Stimulated activated CD8-positive, alpha-beta memory T cell treated with anti-CD3 and anti-CD28 coated beads, Interleukin-4, amount 100 ng/mL, for 24 hours (primary cell): Measurements from ENCODE around the gene TMEM63B.
"Not testable (repeated sequence)": the region's sequence is repeated elsewhere in the genome, so short reads cannot be mapped to it uniquely, and the experiment has no call there.

Experiments
- DNase-seq: peaks from one replicate; pipeline ENCODE4 v3.0.0-alpha.2; 2020; ENCODE audit warnings: low read depth

Gene TMEM63B

DNA sequence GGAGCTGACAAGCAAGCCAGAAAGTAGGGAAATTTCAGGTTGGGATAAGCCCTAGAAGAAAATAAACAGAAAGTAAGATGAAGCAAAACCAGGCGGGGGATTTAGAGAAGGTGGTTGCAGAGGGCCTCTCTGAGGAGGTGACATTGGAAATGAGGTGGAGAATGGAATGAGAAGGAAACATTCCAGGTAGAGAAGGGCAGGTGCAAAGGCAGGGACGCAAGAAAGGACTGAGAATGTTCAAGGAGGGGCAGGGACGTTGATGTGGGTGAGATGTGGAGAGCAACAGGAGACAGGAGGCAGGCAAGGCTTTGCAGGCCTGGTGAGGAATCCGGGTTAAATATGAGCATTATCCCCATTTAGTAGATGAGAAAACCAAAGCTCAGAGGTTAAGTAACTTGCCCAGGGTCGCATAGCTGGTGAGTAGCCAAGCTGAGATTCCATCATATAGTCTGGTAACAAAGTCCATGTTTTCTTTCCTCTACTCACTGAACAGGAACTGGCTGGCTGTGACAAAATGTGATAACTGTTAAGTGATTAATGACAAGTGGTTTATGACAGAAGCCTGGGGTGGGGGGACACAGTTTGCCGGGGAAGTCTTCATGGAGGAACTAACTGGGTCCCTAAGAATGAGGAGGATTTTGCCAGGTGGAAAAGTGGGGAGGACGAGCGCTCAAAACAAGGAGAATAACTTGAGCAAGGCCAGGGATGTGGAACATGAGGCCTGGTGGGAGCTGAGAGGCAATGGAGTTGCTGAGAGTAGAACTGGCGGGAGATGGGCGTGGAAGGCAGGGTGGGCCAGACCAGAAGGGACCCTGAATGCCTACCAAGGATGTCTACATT is 32.7 kb upstream of the TMEM63B start:
- DNase-seq: no peak

DNA sequence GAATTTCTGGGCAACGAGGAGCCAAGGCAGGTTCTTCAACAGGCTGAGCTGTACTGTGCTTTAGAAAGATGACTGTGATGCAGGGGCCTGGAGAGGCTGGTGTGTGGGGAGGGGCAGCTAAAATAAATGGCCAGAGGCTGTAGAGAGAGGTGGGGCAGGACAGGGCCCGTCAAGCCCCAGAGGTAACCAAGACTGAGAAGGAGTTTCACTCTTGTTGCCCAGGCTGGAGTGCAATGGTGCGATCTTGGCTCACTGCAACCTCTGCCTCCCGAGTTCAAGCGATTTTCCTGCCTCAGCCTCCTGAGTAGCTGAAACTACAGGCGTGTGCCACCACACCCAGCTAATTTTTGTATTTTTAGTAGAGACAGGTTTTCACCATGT is 32.1 kb upstream of the TMEM63B start:
- not testable (repeated sequence) for DNase-seq

DNA sequence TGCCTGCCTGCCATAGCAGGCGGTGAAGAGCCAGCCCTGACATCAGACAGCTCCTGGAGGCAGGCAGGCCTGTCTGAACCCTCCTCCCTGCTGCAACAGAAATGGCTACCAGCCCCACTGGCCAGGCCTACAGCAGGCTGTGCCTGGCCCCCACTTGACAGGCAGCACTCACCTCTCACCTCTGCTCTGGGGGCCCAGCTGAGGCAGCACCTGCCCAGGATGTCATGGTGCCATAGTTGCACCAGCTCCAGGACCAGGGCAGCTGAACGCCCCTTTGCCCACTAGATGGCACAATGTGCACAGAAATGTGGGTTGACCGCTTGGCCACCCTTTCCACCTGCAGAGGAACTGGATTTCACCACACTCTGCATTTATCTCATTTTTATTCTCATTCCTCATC is 30.7 kb upstream of the TMEM63B start:
- peak; percentile 57 for DNase-seq

DNA sequence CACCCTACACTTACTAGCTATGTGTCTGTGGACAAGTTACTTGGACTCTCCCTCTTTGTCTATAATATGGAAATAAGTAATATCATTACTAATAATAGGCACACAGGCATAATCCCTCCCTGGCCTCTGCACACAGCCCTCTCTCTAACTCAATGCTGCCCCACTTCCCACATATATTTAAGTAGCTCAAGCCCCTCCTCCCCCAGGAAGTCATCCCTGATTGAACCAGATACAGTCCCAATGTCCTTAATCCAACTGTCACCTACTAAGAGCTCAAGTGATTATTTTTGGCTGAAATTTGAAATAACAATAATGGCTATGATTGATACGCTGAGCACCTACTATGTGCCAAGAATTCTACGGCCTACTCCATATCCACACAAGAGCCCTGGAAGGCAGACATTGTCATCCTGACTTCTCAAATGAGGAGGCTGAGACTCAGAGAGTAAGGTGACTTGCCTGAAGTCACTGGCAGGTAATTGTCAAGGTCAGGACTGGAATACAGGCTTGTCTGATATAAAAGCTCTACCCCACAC is 29.5 kb upstream of the TMEM63B start:
- no peak for DNase-seq

DNA sequence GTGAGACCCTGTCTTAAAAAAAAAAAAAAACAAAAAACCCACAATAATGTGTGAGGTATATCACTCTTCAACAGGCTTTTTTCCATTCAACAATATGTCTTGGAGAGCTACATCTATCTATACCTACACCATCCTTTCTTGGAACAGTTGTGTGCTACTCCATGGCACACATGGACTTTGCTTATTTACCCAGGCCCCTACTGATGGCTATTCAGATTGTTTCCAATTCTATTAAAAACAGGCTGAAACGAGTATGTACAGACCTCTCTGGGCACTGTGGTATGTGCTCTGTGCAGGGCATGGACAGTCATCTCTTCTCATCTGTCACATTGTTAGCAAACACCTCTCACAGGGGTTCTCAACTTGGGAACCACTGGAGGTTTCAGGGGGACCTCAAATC is 28.2 kb upstream of the TMEM63B start:
- DNase-seq: no peak

DNA sequence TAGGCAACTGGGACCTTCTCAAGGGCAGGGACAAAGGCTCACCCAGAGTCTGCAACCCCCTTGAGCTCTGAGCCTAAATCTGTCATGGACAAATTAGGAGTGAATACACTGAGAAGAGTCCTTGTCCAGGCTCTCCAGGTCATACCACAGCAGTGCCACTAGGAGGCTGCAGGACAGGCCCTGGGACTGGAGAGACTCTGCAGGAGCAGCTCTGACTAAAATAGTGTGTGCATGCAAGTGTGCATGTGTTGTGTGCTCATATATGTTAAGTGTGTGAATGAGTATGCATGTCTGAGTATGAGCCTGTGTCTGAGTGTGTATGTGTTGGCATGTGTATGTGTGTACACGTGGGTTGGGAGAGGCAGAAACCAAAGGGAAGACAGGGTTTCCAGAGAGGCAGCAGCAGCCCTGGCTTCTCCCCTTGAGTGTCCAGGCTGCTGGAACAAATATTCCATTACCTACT is 27.2 kb upstream of the TMEM63B start:
- no peak for DNase-seq

DNA sequence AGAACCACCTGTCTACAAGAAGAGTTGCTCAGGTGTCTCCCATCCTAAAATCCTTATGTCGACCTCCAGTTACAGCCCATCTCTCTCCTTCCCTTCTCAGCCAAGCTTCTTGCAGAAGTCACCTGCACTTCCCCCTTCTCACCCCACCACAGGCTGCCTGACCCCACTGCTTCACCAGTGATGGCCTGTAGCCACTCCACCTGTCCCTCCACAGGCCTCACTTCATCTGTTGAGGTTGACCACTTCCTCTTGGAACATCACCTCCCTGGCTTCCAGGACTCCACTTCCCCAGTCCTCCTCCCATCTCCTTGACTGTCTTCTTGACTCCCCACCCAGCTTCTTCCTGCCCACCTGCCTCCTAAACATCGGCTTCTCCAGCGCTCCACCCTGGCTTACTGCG is 25.5 kb upstream of the TMEM63B start:
- DNase-seq: no peak

DNA sequence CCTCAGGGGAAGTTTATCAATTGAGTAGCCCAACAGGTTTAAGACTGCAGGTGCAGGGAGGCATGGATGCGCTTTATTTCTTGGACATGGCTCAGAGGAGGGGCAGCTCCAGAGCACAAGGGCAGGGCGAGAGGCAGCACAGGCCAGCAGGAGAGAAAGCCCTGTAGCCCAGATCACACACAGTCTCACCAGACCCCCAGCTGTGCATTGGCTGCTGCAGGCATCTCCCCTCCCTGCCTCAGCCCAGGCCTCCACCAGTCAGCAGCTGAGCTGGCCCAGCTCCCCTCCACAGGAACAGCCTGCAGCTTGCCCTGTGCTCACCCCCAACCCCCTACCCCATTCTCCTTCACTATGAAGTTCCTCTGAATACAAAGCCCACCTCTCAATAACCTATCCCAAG is 24.8 kb upstream of the TMEM63B start:
- DNase-seq: no peak

DNA sequence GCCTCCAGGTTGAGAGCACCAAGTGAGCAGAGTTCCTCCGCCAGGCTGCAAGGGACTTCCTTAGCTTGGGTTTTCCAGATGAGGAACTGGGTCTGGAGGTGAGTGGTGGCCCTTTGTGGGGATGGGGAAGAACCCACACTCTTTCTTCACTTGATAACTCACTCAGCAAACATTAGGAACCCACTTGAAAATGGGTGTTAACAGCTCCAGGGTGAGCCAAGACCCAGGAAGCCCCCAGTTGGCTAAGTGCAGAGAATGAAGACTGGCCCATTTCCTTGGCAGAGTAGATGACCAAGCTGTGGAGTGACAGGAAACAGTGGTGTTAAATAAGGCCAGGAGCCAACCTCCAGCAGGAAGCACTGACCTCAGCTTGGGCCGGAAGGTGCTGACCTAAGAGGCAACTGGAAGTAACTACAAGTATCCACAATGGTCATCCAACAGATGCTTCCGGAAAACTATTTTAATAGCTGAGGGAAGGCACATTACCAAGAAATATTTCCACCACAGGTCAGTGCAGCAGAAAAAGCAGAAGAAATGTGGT is 22.8 kb upstream of the TMEM63B start:
- no peak for DNase-seq

DNA sequence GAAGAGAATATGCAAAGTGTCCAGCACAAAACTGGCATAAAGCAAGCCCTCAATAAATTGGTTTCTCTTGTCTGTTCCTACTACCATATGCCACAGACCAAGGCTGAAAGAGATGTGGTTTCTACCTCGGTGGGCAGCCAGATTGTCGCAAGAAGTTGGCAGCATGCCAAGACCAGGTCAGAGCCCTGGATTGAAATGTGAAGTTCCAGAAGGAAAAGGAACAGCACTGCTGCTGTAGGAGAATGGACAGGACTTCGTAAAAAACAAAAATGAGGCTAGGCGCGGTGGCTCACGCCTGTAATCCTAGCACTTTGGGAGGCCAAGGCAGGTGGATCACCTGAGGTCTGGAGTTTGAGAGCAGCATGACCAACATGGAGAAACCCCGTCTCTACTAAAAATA is 22.2 kb upstream of the TMEM63B start:
- DNase-seq: no peak

DNA sequence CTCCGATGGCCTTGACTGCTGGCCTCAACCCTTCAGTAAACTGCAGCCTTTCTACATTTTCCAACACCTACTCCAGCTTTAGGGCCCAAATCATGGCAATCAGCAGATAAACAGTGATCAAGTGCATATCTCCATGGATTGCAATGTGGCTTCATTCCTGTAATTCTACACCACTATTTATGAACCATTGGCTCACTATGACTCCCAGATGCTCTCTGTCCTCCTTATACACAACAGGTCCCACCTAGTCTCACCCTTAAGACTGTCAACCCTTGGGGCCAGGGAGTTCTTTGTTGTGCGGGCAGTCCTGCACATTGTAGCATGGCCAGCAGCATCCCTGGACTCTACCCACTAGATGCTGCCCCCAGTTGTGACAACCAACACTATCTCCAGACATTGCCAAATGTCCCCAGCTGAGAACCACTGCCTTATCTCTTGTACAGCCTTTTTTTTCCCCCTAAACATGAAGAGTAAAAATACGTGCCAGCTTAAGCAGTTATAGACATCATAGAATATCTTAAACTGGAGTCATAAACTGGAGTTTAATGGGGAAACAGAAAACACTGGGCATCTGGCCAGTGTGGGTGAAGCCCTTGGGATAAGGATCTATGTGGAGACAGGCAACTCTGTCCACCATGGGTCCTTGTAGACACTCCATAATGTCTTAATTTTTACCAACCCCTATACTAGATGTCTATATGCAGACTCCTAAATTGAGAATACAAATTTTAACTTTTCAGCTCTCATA is 21.2 kb upstream of the TMEM63B start:
- DNase-seq: no peak

DNA sequence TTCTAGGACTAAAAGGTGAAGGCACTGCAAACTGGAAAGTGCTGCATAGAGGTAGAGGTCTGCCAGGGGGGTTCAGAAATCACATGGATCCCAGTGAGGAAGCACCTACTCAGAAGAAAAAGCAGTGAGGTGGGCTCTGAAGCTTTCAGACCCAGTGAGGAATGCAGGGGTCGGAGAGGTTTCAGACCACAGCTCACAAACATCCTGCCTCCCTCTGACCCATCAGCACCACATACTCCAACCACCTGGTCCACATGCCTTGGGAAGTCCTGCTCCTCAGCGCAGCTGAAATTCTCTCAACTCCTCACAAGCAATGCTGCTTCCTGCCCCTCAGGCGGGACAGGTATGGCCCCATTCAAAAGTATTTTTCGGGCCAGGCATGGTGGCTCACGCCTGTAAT is 20.3 kb upstream of the TMEM63B start:
- no peak for DNase-seq

DNA sequence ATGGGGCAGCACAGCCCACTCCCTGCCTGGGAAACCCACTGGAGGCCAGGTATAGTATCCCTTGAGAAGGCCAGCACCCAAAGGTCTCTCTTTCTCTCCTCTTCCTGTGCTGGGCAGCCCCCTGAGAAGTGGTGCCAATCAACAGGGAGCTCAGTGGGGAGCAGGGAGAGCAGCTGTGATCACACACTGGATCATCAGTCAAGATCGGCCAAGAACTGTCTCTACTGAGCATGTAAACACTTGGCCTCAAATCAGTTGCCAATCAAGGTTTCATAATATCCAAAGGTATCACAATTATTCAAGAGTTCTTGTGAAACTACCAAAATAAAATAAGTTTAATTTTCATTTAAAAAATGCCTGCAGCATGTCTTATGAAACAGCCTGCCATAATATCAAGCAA is 18.9 kb upstream of the TMEM63B start:
- DNase-seq: no peak

DNA sequence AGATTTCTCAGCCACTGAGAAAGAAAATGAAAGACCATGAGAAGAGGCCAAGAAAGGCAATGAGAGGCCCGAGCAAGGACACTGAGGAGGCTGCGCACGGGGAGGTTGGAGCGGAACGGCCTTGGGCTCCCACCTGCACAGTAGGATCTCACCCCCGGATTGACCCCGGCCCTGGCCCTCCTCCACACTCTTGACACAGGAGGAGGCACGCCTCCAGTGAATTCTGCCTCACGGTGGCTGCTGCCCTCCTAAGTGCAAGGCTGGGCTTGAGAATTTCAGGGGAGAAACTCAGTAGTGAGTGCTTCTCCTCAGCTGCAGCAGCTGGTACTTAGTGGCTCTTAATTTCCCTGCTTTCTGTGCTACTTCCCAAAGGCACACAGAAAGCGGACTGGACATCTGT is 18.1 kb upstream of the TMEM63B start:
- DNase-seq: no peak

DNA sequence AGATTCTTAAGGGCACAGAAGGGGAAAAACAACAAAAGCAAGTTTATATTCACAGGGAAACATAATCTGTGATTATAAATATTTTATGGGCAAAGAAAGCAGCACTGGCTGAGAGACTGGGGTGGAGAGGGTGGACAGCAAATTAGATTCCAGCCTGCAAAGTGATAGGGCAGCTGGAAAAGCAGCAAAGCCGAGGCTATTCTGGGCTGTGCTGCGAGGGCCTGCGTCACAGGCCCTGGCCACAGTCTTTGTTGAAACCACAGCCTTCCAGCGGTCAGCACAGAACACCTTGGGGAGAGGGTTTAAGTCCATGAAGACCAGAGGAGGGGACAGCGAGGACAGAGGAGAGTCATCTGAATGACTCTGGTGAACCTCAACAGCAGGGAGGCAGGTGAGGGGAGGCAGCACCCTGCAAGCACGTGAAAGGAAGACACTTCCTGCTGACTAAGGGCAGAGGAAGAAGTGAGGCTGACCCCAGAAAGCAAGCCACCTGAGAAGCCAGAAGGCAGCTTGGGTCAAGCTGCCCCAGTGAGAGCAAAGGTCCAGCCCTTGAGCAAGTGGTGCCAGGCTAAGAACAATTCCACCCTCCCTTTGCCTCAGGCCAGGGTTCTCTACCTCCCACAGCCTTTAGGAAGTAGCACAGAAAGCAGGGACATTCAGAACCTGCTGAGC is 17.2 kb upstream of the TMEM63B start:
- no peak for DNase-seq

DNA sequence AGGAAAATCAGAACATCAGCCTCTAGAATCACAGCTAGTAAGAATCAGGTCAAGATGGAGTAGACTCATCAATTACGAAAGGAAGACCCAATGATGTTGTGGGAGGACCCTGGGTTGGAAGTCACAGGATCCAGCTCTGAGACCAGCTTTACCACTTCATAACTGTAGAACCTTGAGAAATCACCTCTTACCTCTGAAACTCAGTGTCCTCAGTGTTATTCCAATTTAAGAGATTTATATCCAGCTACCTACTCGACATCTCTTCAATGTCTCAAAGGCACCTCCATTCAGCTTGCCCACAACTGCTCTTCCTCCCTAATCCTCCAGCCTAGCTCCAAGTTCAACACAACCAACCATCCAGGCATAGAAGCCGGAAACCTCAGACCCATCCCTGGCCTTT is 16.4 kb upstream of the TMEM63B start:
- no peak for DNase-seq

DNA sequence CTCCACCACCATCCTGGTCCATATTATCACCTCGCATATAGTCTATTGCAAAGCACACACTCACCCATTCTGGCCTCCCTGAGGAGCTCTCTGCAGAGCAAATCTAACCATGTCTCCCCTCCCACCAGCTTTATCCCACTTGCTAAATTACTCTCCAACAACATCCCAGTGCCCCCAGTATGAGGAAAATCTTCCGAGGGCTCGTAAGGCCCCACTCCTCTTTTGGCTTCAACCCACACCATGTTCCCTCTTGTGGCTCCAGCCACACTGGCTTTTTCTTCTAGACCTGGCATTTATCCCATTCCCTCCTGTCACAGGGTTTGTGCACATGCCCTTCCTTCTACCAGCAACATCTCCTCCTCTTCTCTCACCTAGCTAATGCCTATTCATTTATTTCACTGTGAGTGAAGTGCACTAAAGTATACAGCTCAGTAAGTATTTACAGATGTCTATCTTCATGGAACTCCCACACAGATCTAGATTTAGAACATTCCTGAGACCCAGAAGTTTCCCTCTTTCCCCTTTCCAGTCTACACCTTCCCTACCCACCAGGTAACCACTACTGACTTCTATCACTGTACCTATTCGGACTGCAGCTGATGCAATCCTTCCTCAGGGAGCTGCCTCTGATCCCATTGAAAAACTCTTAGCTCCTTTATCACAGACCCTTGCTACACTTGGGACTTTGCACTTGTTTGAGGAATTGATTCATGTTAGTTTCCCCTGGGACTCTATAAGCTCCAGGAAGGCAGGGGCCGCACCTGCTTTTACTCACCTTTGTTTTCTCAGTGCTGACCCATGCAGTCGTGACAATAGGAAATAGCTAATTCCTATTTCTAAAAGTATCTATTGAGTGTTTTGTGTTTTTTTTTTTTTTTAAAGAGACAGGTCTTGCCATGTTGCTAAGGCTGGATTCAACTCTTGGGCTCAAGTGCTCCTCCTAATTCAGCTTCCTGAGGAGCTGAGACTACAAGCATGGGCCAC is 15.6 kb upstream of the TMEM63B start:
- DNase-seq: no peak

DNA sequence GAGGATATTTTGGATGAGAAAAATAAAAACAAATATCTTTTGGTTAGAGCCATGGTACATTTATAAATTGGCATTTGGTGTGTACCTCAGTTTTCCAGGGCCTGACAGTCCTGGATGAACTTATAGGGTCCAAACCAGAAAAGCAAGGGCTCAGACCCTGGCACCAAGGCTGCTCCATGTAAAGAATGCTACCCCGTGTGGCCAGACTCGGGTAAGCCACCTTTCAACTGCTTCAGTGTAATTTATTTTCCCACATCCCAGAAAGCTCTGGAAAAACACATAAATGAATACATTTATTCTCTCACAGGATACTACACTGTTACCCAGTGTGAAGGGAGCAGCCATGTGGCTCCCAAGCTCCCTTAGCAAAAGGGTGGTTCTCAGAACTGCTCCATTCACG is 13.9 kb upstream of the TMEM63B start:
- no peak for DNase-seq

DNA sequence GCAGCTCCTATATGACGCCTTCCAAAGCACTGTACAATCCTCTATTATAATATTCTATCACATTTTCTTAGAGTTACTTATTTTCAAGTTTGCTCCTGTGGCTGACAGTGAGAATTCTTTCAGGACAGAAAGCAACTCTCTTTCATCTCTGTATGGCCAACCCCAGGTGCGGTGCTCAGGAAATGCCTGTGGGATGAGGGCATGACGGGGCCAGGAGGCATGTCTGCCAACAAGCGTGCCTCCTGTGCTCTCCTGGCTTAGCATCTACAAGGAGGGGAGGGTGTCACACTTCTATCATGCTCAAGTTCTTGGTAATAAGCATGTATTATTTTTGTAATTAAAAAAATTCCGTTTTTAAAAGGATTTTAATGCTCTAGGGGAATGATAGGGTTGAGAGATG is 11.5 kb upstream of the TMEM63B start:
- DNase-seq: no peak

DNA sequence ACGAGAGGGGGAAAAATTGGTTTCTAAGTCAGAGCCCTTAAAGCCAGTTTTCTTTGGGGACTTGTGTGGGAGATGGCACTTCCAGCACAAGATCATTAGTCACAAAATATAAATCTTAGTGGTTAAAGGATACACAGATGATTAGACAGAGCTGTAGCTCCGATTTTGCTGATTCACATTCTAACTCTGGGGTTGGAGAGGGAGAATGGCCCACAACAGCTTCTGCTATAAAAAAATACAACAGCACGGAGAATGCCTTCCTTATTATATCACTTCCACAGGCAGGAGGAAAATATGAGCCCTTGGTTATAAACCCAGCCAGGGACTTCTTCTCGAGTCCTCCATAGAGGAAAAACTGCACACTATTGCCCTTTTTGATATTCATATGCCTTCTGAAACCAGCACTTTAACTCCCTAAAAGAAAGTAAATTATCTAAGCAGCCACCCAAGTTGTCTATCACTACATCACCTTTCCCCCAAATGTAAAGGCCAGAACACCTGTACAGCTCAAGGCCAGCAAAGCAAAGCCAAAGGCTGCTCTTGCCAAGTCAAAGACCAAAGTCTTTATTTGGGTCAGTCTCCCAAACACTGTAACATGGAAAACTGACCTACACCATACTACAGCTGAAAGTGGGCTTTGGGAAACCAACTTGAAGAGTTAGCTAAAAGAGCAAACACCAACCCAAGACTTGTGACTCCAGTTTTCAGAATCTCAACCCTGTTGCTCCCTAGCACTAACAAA is 10.5 kb upstream of the TMEM63B start:
- no peak for DNase-seq
